Kidney (tissue), 14 donors: ENCODE measurements around the gene MS4A10. TPM values are rescaled to one million over a fixed set of nuclear protein-coding genes. Genes with fewer than 3 reads are reported as not detected.

ENCODE experiments used
- DNase-seq, 5 donors: peaks; one replicate each; pipeline ENCODE4 v3.0.0-alpha.2; 2013 to 2020
- FAIRE-seq: peaks from 2 replicates; lab custom pipeline; 2012; peaks lifted over from hg19 to GRCh38; lab: Jason Lieb, UNC
- H3K27ac ChIP-seq, 2 donors: one replicate each; pipeline ENCODE4 v1.7.0; 2013; ENCODE audit warnings: low read depth in 2 of 2, low read length in 2 of 2, inconsistent platforms in 1 of 2
- H3K27me3 ChIP-seq: one replicate; pipeline ENCODE4 v1.7.1; 2013; ENCODE audit warnings: low read length, inconsistent platforms; ENCODE audit not compliant: control insufficient read depth, insufficient read depth
- H3K36me3 ChIP-seq, 3 donors: one replicate each; pipeline versions ENCODE4 v1.7.0 to v1.7.1; 2013; ENCODE audit warnings: low read length in 3 of 3, control low read depth in 1 of 3, inconsistent platforms in 1 of 3; ENCODE audit not compliant: insufficient read depth in 3 of 3, control insufficient read depth in 2 of 3
- H3K4me1 ChIP-seq, 3 donors: one replicate each; pipeline versions ENCODE4 v1.7.0 to v1.7.1; 2013; ENCODE audit warnings: low read length in 3 of 3, inconsistent platforms in 1 of 3, low read depth in 1 of 3; ENCODE audit not compliant: control insufficient read depth in 2 of 3, insufficient read depth in 2 of 3
- H3K4me3 ChIP-seq, 3 donors: one replicate each; pipeline versions ENCODE4 v1.7.0 to v1.8.1; 2013; ENCODE audit warnings: low read length in 3 of 3, control low read depth in 1 of 3, inconsistent platforms in 1 of 3
- H3K9ac ChIP-seq, 3 donors: one replicate each; pipeline versions ENCODE4 v1.7.0 to v1.7.1; 2013; ENCODE audit warnings: low read length in 3 of 3, control low read depth in 1 of 3, inconsistent platforms in 1 of 3
- H3K9me3 ChIP-seq, 3 donors: one replicate each; pipeline versions ENCODE4 v1.7.0 to v1.7.1; 2013; ENCODE audit warnings: low read length in 3 of 3, control low read depth in 1 of 3, inconsistent platforms in 1 of 3; ENCODE audit not compliant: control insufficient read depth in 2 of 3, insufficient read depth in 1 of 3
- intact Hi-C: fragments of 100-400 bp; cut with DNase I; formaldehyde crosslinking; loops from one replicate; pipeline ENCODE4 v1.11.1; 2022
- polyA plus RNA-seq: library from polyadenylated mRNA; stranded (reverse); fragments of 350-450 nt; fragmentation: Illumina TruSeq; extraction: RNeasy Lipid Tissue Mini Kit (QIAGEN cat#74804); gene quantifications from one replicate; pipeline ENCODE4 v1.2.3, GENCODE V29; 2014; ENCODE audit warnings: low read depth, low replicate concordance; ENCODE audit not compliant: insufficient read depth
- total RNA-seq: library from RNA; stranded (reverse); fragmentation: NEBNext Ultra II Directional; extraction: Animal tissue kit (Norgen Biotek cat#: 25700); gene quantifications from one replicate; pipeline ENCODE4 v1.2.1, GENCODE V29; 2021
- TF ChIP-seq, protein P1 (sequence below): IDR thresholded peaks from 3 replicates; pipeline ENCODE4 v1.5.1; 2012; ENCODE audit warnings: mild to moderate bottlenecking, moderate library complexity, borderline replicate concordance; ENCODE audit not compliant: insufficient read depth; ENCODE audit errors: extremely low read depth
- donor health status: control.
- donor health status: control.
- donor health status: control.
- donor health status: control.
- donor health status: control.
- donor health status: DM: yes; HTN: yes; CAD: no.
- donor health status: Normal renal cell carcinoma (clear cell type).

MS4A10 gene
- total and polyA plus RNA-seq, 2 donors from 2014 or later = 1.1 TPM; not detected in 1

DNA sequence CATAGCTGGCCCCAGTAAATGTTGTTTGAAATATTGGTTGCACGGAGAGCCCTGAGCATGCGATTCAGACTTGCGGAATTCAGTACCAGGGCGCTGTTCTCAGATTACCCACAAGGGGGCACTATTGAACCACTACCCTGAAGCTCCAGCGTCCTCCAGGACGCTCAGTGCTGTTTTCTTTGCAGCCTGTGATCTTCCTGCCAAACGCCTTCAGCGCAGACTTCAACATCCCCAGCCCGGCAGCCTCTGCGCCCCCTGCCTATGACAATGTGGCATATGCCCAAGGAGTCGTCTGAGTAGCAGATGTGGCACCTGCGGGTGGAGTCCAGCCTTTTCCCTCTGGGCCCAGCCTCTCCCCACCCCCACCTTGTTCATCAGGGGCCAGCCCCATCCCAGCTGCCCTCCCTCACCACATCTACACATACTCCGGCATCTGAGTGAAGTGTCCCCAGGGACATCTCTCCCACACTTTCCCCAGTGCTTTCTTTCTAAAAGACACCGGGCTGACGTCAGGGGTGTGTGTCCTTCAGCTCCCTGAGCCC lies 9.6 kb upstream of the MS4A10 start:
- Histone ChIP-seq H3K27me3 (no peaks in the 10 kb centered on the region), H3K4me1 (no peaks in the 10 kb centered on the region), H3K9me3 (no peaks in the 10 kb centered on the region), H3K9ac (no peak overlapping the region), H3K36me3 (no peaks in the 10 kb centered on the region), H3K27ac (no peak overlapping the region), H3K4me3 (no peak overlapping the region)
- intact Hi-C loops = no loop called here
- no peak for FAIRE-seq
- peak; percentile 88 to 95 (median 93) for DNase-seq
- TF ChIP-seq, protein P1, sequence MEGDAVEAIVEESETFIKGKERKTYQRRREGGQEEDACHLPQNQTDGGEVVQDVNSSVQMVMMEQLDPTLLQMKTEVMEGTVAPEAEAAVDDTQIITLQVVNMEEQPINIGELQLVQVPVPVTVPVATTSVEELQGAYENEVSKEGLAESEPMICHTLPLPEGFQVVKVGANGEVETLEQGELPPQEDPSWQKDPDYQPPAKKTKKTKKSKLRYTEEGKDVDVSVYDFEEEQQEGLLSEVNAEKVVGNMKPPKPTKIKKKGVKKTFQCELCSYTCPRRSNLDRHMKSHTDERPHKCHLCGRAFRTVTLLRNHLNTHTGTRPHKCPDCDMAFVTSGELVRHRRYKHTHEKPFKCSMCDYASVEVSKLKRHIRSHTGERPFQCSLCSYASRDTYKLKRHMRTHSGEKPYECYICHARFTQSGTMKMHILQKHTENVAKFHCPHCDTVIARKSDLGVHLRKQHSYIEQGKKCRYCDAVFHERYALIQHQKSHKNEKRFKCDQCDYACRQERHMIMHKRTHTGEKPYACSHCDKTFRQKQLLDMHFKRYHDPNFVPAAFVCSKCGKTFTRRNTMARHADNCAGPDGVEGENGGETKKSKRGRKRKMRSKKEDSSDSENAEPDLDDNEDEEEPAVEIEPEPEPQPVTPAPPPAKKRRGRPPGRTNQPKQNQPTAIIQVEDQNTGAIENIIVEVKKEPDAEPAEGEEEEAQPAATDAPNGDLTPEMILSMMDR = peak; percentile 80

DNA sequence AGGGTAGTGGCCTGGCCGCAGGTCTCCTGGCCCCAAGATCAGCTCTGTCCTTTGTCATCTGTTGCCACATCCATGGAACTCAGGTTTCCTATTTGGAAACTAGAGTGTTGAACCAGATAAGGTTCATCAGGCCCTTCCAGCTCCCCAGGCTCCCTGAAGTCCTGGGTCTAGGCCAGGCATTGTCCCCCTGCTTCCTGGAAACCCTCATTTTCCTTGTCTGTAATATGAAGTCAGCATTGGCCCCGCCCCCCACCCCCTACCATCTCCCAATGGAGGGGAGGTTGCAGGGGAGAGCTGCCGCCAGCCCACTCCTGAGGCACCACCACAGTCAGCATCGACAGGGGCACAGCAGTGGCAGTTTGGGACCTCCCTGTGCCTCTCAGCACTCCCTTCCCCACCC lies 9.0 kb upstream of the MS4A10 start:
- TF ChIP-seq, protein P1 = no peak
- DNase-seq = peak in 1 of 5 donors; percentile 63
- Histone ChIP-seq H3K9me3 (no peaks in the 10 kb centered on the region), H3K4me1 (no peaks in the 10 kb centered on the region), H3K4me3 (no peak overlapping the region), H3K9ac (no peak overlapping the region), H3K27me3 (no peaks in the 10 kb centered on the region), H3K36me3 (no peaks in the 10 kb centered on the region), H3K27ac (no peak overlapping the region)
- intact Hi-C loops = no loop called here
- no peak for FAIRE-seq

- no peak overlapping the region for H3K9ac ChIP-seq
These were observed 8.0 kb upstream of the MS4A10 start for GRCh38 chr11:60777106-60777505.

More at GRCh38 chr11:60777106-60777505, 8.0 kb upstream of the MS4A10 start:
- intact Hi-C loops = no loop called here
- Histone ChIP-seq H3K4me1 (no peaks in the 10 kb centered on the region), H3K4me3 (no peak overlapping the region), H3K27ac (no peak overlapping the region), H3K9me3 (no peaks in the 10 kb centered on the region), H3K27me3 (no peaks in the 10 kb centered on the region), H3K36me3 (no peaks in the 10 kb centered on the region)
- peak in 1 of 5 donors; percentile 1 for DNase-seq
- TF ChIP-seq, protein P1 = no peak
- no peak for FAIRE-seq
